ENCODE measurements around the gene AFTPH. TPM values are rescaled to one million over a fixed set of nuclear protein-coding genes. Genes with fewer than 3 reads are reported as not detected.
A peak's percentile ranks its signal among the peaks of the same experiment; 100 is the strongest.

Gene AFTPH
- total and polyA plus RNA-seq, 9 of the 15 experiments (the other 6 are each of a cell fraction or from before 2014, with no cell fraction given) = 8.0 to 26.2 (median 13.8) TPM

DNA sequence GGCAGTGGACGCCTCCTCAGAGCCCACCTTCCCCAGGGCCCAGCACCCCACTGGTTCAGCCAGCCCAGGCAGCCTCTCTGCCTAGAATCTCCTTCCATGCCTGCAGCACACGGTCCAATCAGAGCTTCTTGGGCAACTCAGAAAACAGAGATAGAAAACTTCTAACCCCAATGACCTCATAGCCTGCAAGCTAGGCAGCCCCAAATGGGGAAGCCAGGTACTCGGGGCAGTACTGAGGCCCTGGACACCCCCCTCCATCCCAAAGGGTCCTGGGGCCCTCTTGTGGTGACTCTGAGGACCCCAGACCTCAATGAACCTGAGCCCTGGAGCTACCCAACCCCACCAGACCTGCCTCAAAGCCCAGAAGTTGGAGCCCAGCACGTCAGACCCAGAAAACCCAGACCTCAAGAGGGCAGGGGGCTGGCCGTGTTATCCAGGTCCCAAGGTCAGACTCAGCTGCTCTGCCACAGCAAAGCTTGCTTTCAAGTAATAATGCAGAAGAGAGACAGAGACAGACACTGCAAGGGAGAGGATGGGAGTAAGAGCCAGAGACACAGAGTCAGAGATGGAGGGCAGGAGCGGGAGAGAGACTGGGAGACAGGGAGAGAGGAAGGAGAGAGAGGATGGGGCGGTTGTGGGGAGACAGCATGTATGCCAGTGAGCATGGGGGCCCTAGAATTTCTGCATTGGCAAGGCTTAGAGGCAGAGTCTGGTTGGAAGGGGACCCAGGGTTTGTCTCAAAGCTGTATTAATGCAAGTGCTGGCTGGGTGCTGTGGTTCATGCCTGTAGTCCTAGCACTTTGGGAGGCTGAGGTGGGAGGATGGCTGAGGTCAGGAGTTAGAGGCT is 101.4 kb downstream of the AFTPH start:
- intact Hi-C loops (cut with micrococcal nuclease) = loop anchor here (5.0 kb wide), 1 partner anchor 103 kb away; the partner anchor contains the start of gene AFTPH
- no peak overlapping the region for H3K4me2 ChIP-seq (ENCODE audit: insufficient read depth, low read length)

More for the DNA sequence above, 101.4 kb downstream of the AFTPH start:
- DNase-seq (ENCODE audit: extremely low read depth in 1 of 4, low spot score in 3 of 4) (peak in 3 of 4 experiments; percentile 33 to 42 (median 40)), ATAC-seq (peak; percentile 78), FAIRE-seq (no peak)
- H3K27me3 ChIP-seq (ENCODE audit: control insufficient read depth in 2 of 2, insufficient read depth in 2 of 2, low read length in 2 of 2) = no peaks in the 10 kb centered on the region
- no peaks in the 10 kb centered on the region for H4K20me1 ChIP-seq (replicated peaks; ENCODE audit: control insufficient read depth, insufficient read depth, low read length)
- H3K36me3 ChIP-seq (ENCODE audit: control insufficient read depth, insufficient read depth, low read length) = peaks cover 2% of the 10 kb centered on the region; the same call in 1 of the 3 replicates
- H3K9ac ChIP-seq (ENCODE audit: insufficient read depth in 1 of 2, low read depth in 2 of 2, low read length in 2 of 2) = peak overlapping the region in 1 of 2 experiments; percentile 36; a peak in 1 of 4 replicates
- no TSS peak for BruUV-seq (replicated peaks)
- H3K4me3 ChIP-seq = no peak overlapping the region
- H3K4me1 ChIP-seq (replicated peaks in 1 of 2; ENCODE audit: control insufficient read depth in 2 of 2, insufficient read depth in 2 of 2, low read length in 2 of 2) = peaks cover 0 to 8% of the 10 kb centered on the region in 2 experiments; a peak in 3 of 5 replicates
- no peak overlapping the region for H3K27ac ChIP-seq (ENCODE audit: extremely low read depth, low read depth, low read length)
- H3K9me3 ChIP-seq (replicated peaks; ENCODE audit: control insufficient read depth, insufficient read depth, low read depth, low read length) = no peaks in the 10 kb centered on the region
- 43% methylated on average over 7 of the region's 7 CpGs for WGBS (ENCODE audit: insufficient coverage, low coverage, missing lambda C conversion rate)
- 0 out of 2 replicates have a peak overlapping the region, but pooled peaks have one; percentile 32 for H2AFZ ChIP-seq (ENCODE audit: low read depth, low read length)
- in situ Hi-C loops (cut with MboI) = no loop called here
- no peaks in the 10 kb centered on the region for H3K79me2 ChIP-seq (ENCODE audit: control insufficient read depth, insufficient read depth, low read length)
- TF ChIP-seq SPI1 (IDR thresholded peaks at IDR 0.05; ENCODE audit: borderline replicate concordance, low read depth, low read length) (peak; percentile 57), ETV1 (tag; conservative IDR thresholded peaks at IDR 0.05; ENCODE audit: low read depth) (no peak), CTCF (IDR thresholded peaks at IDR 0.05 in 2 of 3, conservative IDR thresholded peaks at IDR 0.05 in 1 of 3; ENCODE audit: insufficient read depth in 2 of 3, low read depth in 1 of 3, low read length in 3 of 3) (peak; percentile 35 to 39 (median 38); a peak in 4 of 6 replicates), RAD21 (CRISPR knock-in tag; conservative IDR thresholded peaks at IDR 0.05 in 1 of 2, IDR thresholded peaks at IDR 0.05 in 1 of 2) (peak in 1 of 2 experiments; percentile 41; a peak in 2 of 4 replicates), ATF7 (IDR thresholded peaks at IDR 0.05) (0 out of 2 replicates have a peak, but pooled peaks have one; percentile 42)
- CTCF ChIA-PET (ENCODE audit: low intra/inter-chr PET ratio) = no interaction called here
- POLR2A ChIA-PET = interaction anchor here (0.6 to 2.0 kb wide), 6 partner anchors 9 to 19 kb away, joined by 3 to 6 read pairs (median 4); no protein-coding TSS in a partner anchor
- H3K9me1 ChIP-seq (ENCODE audit: control insufficient read depth, insufficient read depth, low read length) = no peaks in the 10 kb centered on the region

All from K562 (cell line).